ENCODE measurements around the gene C3.
"Not testable (repeated sequence)": the region's sequence is repeated elsewhere in the genome, so short reads cannot be mapped to it uniquely, and the experiment has no call there.

The C3 gene

DNA sequence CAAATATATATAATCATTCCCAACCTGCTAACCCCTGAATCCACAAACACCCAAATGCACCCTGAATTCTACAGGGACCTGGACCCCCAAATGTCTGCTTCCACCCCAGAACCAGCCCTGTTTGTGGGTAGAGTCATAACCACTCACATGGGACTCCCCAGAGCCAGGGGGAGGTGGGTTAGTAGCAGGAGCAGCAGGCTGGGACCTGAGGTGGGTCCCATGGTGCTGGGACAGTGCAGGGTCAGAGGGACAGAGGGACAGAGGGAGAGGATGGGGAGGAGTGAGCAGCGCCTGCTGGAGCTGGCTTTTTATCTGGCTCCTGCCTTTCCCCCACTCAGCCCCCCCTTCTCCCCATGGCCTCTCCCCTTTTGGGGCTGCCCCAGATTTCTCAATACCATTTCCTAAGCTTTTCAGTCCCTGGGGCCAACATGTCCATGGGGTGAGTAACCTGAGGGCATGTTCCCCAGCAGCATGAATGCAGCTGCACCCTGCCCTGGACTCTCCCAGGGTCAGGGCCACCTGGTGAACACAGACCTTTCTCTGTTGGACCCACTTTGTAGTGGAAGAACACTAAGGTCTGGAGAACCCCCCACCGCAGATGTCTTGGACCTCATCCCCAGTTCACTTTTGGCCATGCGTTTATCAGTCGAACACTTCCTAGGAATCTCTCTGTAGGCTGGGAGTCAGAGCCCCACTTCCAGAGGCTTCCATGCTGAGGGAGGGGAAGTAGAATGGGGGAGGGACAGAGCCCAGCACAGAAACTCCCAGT, at the start of gene C3:
C3 (minus strand) TSS at position 282 of the 769 bp plus-strand sequence; CDS start at position 221, 61 bp downstream.
- no peak for DNase-seq (ENCODE audit: low spot score)

DNA sequence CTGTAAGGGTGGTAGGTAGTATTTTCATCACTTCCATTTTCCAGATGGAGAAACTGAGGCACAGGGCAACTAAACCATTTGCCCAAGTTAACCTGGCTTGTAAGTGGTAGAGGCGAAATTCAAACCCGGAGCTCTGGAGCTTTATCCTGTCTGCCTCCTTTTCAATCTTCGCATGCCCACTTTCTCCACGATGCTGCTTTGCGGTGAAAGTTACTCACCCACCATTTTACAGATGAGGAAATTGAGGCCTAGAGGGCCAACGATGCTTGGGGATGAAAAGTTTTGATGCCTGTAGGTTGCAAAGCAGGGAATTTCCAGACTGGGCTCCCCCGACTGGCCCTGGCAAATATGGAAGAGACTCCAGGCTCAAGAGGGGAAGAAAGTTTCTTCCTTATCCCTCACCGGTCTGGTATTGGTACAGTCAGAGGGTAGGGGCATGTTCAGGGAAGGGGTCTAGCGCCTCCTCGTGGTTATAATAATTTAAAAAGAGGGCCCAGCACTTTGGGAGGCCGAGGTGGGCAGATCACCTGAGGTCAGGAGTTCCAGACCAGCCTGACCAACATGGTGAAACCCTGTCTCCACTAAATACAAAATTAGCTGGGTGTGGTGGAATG, 48.7 kb upstream of the C3 start:
- no peak for DNase-seq (ENCODE audit: low spot score)

DNA sequence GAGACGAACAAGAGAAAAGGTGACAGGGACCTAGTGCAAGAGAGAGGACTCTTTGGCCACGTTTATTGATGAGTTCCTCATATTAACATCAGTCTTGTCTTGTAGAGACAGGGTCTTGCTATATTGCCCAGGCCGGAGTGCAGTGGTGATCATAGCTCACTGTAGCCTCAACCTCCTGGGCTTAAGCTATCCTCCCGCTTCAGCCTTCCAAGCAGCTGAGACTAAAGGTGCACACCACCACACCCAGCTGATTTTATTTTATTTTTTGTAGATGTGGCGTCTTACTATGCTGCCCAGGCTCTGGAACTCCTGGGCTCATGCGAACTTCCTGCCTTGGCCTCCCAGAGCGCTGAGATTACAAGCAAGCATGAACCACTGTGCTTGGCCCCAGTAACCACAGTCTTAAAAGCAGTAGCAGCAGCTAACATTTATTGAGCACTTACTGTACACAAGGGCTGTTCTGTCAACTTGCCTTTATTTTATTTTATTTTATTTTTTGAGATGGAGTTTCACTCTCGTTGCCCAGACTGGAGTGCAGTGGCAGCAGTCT, 47.9 kb upstream of the C3 start:
- DNase-seq (ENCODE audit: low spot score) = no peak

DNA sequence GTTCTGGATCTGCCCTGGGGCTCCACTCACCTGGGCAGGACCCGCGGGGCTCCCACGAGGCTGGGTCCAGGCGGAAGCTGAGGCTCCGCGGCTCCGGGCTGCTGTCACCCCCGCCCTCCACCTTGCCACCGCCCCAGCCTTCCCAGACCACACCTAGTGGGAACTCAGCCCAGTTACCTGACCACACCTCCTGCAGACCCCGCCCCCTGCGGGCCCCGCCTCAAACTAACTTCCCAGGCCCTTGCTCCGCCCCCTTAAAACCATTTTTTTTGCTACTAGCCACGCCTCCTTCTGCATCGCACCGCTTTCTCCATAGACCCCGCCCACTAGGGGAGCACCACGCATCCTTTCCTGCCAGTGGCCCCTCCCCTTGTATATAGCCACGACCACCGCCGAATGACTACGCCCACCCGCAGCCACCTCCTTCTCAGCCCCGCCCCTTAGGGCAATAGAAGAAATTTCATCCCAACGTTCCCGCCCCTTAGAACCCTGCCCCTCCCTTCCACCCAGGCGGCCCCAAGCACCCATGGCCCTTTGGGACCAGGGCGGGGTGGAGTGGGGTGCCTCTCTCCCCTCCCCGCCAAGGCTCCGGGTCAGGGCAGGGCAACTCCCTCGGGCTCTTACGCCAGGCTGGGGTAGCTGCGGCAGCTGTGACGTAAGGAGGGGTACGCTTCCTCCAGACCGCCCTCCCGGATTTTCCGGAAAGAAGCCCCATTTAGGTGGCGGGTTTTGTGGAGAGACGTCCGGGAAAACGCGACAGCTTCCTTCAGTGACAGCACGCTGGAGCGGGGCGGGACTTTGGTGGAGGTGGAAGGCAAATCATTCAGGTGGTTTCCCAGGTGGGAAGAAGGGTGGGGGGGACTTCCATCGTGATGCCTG, 47.1 kb upstream of the C3 start, which contains the start of gene SH2D3A:
SH2D3A (minus strand) TSS at position 79 of the 879 bp plus-strand sequence. CDS start 3,687 bp downstream, outside the sequence.
- peak; percentile 96 for DNase-seq (ENCODE audit: low spot score)

DNA sequence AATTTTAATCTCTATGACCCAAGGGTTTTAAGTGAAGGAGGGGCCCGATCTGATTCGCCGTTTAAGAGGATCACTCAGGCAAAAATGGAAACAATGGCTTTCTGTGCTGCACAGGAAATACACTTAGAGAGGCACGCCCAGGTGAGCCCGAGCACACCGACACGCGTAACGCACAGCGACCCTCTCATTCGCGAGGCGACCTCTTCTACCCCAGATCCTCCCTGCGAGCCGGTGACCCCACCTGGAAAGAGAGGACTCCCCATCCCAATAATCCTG, 46.6 kb upstream of the C3 start:
- DNase-seq (ENCODE audit: low spot score) = no peak

DNA sequence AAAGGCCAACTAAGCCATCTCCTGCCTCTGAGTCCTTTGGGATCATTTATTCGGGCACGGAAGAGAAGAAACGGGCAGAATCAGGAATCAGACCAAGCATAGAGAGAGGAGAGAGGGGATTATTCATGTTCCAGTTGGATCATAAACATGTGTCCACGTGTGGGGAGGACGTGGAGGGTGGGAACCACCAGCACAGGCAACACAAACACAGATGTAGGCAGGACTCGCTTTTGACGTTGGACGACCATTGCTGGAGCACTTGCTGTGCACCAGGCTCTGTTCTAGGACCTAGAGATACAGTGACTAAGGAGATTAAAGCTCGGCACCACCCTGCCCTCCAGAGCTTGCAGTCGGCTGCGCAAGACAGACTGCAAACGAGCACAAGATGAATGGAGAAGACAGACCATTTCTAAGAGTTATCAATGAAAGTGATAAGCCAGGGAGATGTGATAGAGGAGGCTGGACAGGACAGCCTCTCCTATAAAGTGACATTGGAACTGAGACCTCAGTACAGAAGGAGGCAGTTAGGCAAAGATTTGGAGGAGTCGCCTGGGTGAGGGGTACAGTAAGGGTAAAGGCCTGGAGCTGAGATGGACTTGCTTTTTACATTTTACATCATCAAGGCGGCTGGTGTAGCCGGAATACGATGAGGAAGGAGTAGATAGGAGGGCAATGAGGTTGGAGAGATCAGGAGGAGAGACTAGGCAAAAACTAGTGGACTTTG, 46.1 kb upstream of the C3 start:
- DNase-seq (ENCODE audit: low spot score) = no peak

DNA sequence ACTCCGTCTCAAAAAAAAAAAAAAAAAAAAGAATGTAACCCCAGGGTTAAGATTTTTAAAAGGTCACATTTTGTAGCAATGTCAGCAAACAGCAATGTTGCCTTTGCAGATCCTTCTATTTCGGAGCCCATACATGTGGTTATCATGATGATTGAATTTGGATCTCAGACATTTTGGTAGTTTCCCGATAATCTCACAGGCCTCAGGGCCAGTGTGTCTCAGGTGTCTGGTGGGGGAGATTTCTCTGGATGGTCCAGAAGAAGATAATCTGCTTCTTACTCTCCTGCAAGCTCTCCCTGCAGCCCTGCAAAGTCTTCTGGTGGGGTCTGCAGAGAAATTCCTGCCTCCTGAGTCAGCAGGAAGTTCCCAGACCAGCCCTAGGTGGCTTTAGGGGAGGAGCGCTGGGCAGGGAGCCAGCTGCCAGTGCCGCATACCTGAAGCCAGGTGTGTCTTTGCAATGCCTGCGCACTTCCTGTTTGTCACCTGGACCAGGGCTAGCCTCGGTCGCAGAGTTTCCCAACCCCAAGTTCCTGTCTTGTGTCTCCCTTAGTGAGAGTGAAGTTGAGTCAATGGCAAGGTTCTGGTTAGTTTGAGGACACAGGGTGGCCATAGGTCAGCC, 45.4 kb upstream of the C3 start:
- DNase-seq (ENCODE audit: low spot score) = peak; percentile 32

DNA sequence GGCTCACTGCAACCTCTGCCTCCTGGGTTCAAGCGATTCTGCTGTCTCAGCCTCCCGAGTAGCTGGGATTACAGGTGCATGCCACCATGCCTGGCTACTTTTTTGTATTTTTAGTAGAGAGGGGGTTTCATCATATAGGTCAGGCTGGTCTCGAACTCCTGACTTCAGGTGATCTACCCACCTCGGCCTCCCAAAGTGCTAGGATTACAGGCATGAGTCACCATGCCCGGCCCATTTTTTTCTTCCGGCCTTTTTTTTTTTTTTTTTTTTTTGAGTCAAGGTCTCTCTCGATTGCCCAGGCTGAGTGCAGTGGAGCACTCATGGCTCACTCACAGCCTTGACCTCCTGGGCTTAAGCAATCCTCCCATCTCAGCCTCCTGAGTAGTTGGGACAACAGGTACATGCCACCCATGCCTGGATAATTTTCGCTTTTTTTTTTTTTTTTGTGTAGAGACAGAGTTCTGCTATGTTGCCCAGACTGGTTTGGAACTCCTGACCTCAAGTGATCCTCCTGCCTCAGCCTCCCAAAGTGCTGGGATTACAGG, 41.9 kb upstream of the C3 start:
- DNase-seq (ENCODE audit: low spot score) = not testable (repeated sequence)

DNA sequence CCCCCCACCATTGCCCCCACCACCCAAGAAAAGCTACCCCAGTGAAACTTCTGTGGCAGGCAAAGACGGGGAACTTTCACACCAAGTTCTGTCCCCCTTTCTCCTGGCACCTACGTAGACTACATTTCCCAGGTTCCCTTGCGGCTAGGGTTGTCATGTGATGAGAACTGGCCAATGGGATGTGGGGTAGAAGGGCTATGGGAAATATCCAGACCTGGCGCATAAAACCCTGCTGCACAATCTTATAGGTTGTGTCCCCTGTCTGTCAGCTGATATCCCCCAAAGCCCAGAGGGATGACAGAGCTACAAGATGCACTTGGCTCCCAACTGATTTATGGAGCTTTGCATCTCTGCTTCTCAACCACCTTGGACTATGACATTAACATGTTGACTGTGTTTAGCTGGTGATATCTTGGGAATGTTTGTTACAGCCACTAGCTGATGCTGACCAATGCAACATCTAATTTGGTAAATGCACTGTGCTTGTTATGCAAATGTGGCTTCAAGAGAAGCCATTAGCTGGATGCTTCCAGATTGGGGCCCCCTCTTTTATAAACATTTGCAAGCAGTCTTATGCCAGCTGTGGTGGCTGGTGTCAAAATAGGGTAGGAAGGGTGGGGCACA, 40.7 kb upstream of the C3 start:
- no peak for DNase-seq (ENCODE audit: low spot score)

DNA sequence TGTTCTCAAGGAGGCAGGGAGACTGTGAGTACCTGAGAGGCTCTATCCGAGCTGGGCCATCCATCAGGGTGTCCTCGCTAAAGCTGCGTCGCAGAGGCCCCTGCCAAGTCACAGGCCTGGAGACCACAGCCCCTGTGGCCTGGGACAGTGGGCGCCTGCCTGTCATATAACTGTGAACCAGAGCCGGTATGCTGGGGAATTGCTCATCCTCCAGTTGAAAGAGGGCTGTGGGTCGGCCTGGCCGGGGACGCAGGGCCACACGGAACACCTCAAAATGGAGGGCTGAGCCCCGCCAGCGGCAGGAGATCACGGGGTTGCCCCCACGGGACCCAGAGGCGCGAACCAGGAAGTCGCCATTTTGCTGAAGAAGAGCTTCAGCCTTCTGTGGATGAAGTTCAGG, 40.2 kb upstream of the C3 start:
- DNase-seq (ENCODE audit: low spot score) = no peak

DNA sequence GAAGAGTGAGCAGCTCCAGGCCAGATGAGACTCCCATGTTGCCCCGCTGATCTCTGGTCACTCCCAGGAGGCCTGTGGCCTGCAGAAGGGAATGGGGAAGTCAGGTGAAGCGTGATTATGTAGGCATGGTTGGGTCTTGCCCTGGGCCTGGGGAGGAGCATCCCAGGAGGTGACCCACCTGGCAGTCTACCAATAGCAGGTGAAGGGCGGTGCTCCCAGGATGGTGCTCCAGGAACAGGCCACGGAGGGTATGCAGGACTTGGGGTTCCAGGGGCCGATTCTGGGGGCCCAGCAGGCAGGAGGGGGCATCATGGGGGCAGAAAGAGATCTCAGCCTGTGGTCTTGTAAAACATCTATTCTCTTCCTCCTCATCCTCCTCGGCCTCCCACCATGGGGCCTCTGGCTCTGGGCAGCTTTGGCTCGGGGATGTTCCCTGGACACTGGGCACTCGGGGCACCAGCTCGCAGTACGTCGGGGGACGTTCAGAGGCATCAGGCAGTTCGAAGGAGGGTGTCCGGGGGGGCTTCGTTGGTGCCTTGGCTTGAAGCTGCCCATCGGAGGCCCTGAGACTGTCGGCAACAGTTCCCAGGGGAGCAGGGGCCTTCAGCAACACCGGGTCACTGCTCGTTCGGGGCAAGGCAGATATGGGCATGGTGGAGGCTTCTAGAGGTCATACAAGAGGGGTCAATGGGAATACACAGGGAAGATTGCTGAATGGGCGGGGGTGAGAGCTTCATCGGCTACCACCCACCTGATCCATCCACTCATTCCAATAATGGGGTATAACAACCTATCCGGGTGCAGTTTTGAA, 34.4 kb upstream of the C3 start:
- no peak for DNase-seq (ENCODE audit: low spot score)

DNA sequence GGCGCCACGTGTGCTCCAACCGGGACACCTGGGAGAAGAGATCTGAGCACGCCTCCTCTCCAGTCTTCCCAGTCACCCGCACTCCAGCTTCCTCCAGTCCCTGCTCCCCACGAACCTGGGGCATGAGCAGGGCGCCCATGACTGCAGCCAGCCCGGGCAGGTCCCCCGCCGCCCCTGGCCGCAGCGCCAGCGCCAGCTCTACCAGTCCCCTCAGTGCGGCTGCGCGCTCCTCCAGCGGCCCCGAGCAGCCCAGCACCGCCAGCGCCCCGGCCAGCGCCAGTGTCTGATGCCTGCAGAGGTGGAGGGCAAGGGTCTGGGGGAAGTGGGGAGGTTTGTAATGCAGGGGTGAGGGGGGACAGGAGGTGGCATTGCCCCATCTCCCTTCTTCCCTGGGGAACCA, 33.7 kb upstream of the C3 start:
- no peak for DNase-seq (ENCODE audit: low spot score)

DNA sequence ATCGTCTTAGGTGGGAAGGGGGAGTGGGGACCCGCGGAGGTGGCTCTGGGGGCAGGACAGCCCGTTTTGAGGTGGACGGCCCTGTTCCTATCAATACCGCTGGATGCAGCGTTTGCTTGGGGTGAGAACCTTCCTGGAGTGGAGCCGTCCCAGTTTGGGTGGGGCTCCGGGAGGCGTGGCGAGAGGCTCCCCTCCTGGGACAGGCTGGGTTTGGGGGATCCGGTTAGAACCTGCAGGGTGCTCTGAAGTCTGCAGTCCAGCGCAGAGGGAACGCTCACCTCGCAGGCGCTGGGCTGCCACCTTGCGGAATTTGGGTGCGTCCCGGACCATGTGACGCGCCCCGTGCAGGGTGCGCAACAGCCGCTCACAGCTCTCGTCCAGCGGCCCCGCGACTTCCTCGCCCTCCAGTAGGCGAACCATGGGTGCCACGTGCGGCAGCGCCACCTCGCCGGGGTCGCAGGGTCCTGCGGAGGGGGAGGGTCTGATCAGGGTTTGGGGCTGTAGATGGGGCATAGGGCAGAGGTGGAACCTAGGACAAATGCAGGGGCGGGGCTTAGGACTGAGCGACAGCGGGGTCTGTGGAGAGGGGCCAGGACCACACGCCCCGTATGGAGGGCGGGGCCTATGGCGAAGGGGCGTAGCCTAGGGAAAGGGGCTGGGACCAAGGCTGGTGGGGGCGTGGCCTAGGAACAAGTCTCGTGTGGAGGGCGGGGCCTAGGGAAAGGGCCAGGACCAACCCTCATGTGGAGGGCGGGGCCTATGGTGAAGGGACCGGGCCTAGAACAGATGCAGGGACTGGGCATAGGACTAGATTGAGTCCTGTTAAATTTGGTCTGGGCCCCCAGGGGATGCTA, 33.0 kb upstream of the C3 start:
- DNase-seq (ENCODE audit: low spot score) = peak; percentile 69

DNA sequence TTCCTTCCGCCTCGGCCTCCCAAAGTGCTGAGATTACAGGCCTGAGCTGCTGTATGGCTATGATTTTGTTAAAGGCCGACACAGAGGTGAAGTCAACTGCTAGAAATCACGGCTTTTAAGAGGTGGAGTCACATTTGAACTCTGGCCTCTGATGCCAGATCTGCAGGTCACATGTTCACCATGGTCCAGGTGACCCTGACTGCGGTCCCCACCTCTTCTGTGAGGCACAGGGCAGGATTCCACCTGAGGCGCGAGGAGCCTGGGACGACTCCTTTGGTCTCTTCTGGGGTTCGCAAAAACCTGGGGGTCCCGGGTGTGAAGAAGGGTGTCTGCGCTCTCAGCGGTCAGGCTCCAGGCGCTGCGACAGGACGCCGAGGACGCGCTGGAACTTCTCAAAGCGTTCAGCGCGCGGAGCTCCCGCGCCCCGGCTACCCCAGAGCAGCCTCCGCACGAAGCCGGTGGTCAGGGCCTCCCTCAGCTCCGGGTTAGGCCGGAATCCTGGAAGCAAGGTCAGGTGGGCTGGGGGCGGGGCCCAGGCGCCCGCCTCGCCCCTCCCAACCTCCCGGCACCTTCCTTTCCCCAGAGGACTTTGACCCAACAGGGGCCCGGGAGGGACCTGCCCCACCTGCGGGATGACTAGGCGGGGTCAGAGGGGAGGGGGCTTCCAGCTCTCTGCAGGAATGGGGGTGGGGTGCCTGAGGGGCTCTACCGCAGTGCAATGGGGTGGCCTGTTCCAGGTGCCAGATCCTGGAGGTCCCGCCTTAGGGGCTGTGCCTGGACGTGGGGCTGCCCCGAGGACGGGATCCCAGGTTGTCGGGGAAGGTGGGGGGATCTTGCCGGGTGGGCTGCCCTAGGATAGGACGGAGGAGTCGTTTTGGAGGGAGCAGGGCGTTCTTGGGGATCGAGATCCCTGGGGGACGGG, 32.1 kb upstream of the C3 start:
- DNase-seq (ENCODE audit: low spot score) = no peak

DNA sequence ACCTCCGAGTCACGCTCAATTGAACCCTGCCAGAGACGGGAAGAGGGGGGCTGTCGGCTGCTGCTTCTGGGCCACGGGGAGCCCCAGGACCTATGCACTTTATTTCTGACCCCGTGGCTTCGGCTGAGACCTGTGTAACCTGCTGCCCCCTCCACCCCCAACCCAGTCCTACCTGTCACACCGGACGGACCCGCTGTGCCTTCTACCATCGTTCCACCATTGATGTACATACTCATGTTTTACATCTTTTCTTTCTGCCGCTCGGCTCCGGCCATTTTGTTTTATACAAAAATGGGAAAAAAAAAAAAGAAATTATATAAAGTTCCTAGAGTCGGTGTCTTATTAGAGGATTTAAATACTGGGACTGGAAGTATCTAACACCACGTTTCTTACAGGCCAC, 30.7 kb upstream of the C3 start:
- DNase-seq (ENCODE audit: low spot score) = no peak

DNA sequence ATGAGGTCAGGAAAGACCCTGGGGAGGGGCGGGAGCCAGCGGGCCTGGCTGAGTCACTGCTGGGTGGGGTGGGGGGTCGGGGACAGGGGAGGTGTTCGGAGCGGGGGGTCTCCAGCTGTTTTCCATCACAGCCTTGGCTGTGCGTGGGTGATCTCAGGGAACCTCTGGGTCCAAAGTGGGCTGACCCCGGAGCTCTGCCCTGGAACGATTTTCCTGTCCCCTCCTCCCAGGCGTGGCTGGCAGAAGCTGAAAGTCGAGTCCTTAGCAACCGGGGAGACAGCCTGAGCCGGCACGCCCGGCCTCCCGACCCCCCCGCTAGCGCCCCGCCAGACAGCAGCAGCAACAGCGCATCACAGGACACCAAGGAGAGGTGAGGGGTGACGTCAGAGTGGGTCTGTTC, 29.6 kb upstream of the C3 start:
- DNase-seq (ENCODE audit: low spot score) = no peak

DNA sequence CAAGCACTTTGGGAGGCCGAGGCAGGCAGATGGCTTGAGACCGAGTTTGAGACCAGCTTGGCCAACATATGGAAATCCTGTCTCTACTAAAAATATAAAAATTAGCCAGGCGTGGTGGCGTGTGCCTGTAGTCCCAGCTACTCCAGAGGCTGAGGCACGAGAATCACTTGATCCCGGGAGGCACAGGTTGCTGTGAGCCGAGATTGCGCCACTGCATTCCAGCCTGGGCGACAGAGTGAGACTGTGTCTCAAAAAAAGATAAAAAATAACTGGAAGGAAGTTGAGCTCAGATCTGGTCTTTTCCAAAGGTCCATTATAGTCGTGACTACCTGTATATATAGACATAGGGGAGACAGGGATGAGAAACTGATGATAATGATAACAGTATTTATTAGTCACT, 28.1 kb upstream of the C3 start:
- DNase-seq (ENCODE audit: low spot score) = not testable (repeated sequence)

DNA sequence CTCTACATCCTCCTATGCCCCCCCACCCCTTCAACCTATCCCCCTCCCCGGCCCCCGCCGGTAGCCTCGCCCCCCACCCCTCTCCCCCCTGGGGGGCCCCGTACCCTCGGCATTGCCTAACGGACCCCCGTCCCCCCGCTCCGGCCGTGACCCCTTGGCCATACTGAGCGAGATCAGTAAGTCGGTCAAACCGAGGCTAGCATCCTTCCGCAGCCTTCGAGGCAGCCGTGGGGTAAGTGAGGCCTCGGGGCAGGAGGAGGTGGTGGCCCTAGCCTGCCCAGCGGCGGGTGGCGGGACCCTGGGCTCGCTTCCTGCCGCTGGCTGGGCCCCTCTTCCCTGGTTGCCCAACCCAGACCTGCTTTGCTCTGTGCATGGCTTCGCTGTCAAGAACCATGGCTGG, 25.5 kb upstream of the C3 start:
- no peak for DNase-seq (ENCODE audit: low spot score)

All from CD4-positive, alpha-beta T cell treated with Interleukin-6 at 100 ng/mL for 8 hours (primary cell).